ENCODE measurements around the gene BUD13.

DNA sequence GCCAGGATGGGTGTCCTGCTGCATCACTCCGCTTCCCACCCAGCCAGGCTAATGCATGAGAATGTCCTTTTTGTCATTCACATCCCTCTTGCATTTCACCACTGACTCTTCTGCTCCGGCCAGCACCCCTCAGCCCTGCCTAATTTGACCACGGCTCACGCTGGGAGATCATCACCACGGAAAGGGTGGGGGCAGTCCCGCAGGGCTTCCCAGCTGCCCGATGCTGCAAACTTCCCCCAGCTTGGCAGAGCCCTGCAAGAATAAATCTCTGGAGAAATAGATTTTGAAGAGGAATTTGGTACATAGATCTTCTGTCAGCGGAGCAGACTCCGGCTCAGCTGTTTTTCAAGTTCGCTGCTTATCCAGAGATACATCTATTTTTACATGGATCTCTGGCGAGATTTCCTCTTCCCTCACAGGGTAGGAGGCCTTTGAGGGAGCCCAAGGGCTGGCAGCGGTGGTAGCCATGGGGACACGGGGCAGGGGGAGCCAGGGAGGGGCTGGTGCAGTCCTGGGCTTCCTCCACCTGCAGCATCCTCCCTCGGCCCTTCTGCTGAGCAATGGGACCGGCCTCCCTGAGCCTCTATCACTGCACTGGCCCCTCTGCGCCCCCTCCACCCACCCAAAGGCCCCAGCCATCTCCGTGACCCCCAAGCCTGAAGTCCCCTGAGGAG, 62.6 kb downstream of the BUD13 start:
- TF ChIP-seq POLR2A (IDR thresholded peaks at IDR 0.05; ENCODE audit: low read length) (no peak), GATA1 (IDR thresholded peaks at IDR 0.05; ENCODE audit: low read depth, low read length) (no peak)
